ENCODE data around the gene C11orf86.

DNA sequence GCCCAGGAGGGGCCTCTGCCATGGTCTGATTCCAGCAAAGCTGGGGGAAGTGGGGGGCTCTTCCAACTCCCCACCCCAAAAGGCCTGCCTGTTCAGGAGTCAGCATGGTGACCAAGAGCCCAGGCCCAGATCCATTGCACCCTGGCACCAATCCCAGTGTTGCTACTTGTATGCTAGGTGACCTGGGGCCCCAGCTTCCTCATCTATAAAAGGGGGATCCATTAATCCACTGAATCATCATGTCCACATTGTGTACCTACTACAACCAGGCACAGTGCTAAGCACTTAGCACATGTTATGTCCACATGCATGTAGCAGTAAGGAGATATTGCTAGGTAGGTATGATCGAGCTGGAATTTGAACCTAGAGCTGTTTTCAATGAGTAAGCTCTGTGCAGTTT, 49.9 kb downstream of the C11orf86 start:
- no peak for TF ChIP-seq ZNF671 (CRISPR knock-in tag; IDR thresholded peaks at IDR 0.05)
- TF ChIP-seq HMGXB4 (CRISPR knock-in tag; IDR thresholded peaks at IDR 0.05), result no peak
- TF ChIP-seq, protein P1, sequence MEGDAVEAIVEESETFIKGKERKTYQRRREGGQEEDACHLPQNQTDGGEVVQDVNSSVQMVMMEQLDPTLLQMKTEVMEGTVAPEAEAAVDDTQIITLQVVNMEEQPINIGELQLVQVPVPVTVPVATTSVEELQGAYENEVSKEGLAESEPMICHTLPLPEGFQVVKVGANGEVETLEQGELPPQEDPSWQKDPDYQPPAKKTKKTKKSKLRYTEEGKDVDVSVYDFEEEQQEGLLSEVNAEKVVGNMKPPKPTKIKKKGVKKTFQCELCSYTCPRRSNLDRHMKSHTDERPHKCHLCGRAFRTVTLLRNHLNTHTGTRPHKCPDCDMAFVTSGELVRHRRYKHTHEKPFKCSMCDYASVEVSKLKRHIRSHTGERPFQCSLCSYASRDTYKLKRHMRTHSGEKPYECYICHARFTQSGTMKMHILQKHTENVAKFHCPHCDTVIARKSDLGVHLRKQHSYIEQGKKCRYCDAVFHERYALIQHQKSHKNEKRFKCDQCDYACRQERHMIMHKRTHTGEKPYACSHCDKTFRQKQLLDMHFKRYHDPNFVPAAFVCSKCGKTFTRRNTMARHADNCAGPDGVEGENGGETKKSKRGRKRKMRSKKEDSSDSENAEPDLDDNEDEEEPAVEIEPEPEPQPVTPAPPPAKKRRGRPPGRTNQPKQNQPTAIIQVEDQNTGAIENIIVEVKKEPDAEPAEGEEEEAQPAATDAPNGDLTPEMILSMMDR (IDR thresholded peaks at IDR 0.05), result no peak
- TF ChIP-seq AFF4 (CRISPR knock-in tag; IDR thresholded peaks at IDR 0.05; ENCODE audit: borderline replicate concordance), result no peak
- no peak for TF ChIP-seq ZNF263 (CRISPR knock-in tag; IDR thresholded peaks at IDR 0.05; ENCODE audit: low read depth)
- TF ChIP-seq ATF1 (CRISPR knock-in tag; IDR thresholded peaks at IDR 0.05), result no peak
